Ovary (tissue), 3 donors: ENCODE results near the gene OR6A2.

ENCODE experiments used
- EP300 ChIP-seq: sonication (generic); formaldehyde crosslinking; IDR thresholded peaks from one replicate; pipeline ENCODE4 v1.6.1; 2017; ENCODE audit warnings: antibody characterized with exemption
- POLR2A ChIP-seq: fragments of 450-650 bp; IDR thresholded peaks from one replicate; pipeline ENCODE4 v1.6.1; 2017; ENCODE audit warnings: antibody characterized with exemption, mild to moderate bottlenecking, moderate library complexity
- TF ChIP-seq, protein P1 (sequence below), 3 donors: fragments of 450-650 bp in 2 of 3; fragments of 200-600 bp in 1 of 3; IDR thresholded peaks; one replicate each; pipeline versions ENCODE4 v1.5.1 to v1.8.0; 2016 to 2022; ENCODE audit warnings: antibody characterized with exemption in 3 of 3, mild to moderate bottlenecking in 1 of 3
- donor health status: DM: no; HTN: no; CAD: no.

DNA sequence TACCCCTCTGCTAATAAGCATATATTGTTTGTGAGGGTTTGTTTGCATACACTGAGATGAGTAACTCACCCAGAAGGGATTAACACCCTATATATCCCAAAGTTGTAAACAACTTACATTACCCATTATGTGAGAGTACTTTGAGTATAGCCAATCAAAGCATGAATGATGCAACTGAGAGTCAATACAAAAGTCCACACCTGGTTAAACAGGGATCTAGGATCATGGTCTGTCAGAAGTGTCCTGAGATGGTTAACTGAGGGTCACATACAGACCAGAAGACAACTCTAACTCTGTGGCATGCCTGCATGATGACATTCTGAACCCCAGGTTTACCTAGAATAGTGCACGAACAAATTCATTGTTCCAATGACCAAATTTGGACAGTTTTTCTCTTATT is 28.6 kb upstream of the OR6A2 start:
- TF ChIP-seq POLR2A (no peak), EP300 (no peak)
- TF ChIP-seq, protein P1, sequence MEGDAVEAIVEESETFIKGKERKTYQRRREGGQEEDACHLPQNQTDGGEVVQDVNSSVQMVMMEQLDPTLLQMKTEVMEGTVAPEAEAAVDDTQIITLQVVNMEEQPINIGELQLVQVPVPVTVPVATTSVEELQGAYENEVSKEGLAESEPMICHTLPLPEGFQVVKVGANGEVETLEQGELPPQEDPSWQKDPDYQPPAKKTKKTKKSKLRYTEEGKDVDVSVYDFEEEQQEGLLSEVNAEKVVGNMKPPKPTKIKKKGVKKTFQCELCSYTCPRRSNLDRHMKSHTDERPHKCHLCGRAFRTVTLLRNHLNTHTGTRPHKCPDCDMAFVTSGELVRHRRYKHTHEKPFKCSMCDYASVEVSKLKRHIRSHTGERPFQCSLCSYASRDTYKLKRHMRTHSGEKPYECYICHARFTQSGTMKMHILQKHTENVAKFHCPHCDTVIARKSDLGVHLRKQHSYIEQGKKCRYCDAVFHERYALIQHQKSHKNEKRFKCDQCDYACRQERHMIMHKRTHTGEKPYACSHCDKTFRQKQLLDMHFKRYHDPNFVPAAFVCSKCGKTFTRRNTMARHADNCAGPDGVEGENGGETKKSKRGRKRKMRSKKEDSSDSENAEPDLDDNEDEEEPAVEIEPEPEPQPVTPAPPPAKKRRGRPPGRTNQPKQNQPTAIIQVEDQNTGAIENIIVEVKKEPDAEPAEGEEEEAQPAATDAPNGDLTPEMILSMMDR (IDR thresholded peaks at IDR 0.05) = no peak
